Neural progenitor cell (in vitro differentiated cells): ENCODE results near the gene PDGFRB. TPM values are rescaled to one million over a fixed set of nuclear protein-coding genes. Genes with fewer than 3 reads are reported as not detected.
A peak's percentile ranks its signal among the peaks of the same experiment; 100 is the strongest.

Experiments used
- DNase-seq: peaks from one replicate; pipeline ENCODE4 v3.0.0-alpha.2; 2016; ENCODE audit warnings: low spot score
- H2AFZ ChIP-seq: fragments of 200-600 bp; sonication (generic); replicated peaks from 2 replicates; pipeline ENCODE4 v1.6.1; 2016; ENCODE audit warnings: antibody characterized with exemption
- H3F3A ChIP-seq: fragments of 200-600 bp; sonication (generic); 2 replicates; pipeline ENCODE4 v1.6.1; 2016; ENCODE audit warnings: antibody characterized with exemption, low read depth
- H3K27ac ChIP-seq: fragments of 200-600 bp; sonication (generic); 2 replicates; pipeline ENCODE4 v1.5.1; 2016; ENCODE audit warnings: mild to moderate bottlenecking
- H3K27me3 ChIP-seq: fragments of 200-600 bp; sonication (generic); 2 replicates; pipeline ENCODE4 v1.6.1; 2016; ENCODE audit warnings: mild to moderate bottlenecking, moderate library complexity
- H3K36me3 ChIP-seq: fragments of 200-600 bp; sonication (generic); 2 replicates; pipeline ENCODE4 v1.5.1; 2016
- H3K4me1 ChIP-seq: fragments of 200-600 bp; sonication (generic); 2 replicates; pipeline ENCODE4 v1.6.1; 2016; ENCODE audit warnings: mixed run types
- H3K4me2 ChIP-seq: fragments of 200-600 bp; sonication (generic); 2 replicates; pipeline ENCODE4 v1.6.1; 2016
- H3K4me3 ChIP-seq: fragments of 200-600 bp; sonication (generic); 2 replicates; pipeline ENCODE4 v1.5.1; 2016
- H3K79me2 ChIP-seq: fragments of 200-600 bp; sonication (generic); 2 replicates; pipeline ENCODE4 v1.6.1; 2016; ENCODE audit warnings: low read depth
- H3K9ac ChIP-seq: fragments of 200-600 bp; sonication (generic); 2 replicates; pipeline ENCODE4 v1.6.1; 2016
- H3K9me3 ChIP-seq: fragments of 200-600 bp; sonication (generic); 2 replicates; pipeline ENCODE4 v1.5.1; 2016; ENCODE audit warnings: low read depth
- H4K20me1 ChIP-seq: fragments of 200-600 bp; sonication (generic); 2 replicates; pipeline ENCODE4 v1.6.1; 2016; ENCODE audit warnings: low read depth
- H3K27ac Mint-ChIP-seq: 3 replicates; pipeline ENCODE4 v1.8.0; 2021; ENCODE audit warnings: mixed read lengths
- H3K27me3 Mint-ChIP-seq: 2 replicates; pipeline ENCODE4 v1.8.0; 2022; ENCODE audit warnings: low read depth, mild to moderate bottlenecking, inconsistent platforms, moderate library complexity, mixed read lengths; ENCODE audit not compliant: insufficient read depth
- H3K36me3 Mint-ChIP-seq: 3 replicates; pipeline ENCODE4 v1.8.0; 2021; ENCODE audit warnings: mixed read lengths
- H3K4me1 Mint-ChIP-seq: 3 replicates; pipeline ENCODE4 v1.8.0; 2021; ENCODE audit warnings: mixed read lengths
- H3K4me3 Mint-ChIP-seq: 3 replicates; pipeline ENCODE4 v1.8.0; 2021; ENCODE audit warnings: mild to moderate bottlenecking, moderate library complexity, mixed read lengths
- H3K9me3 Mint-ChIP-seq: 3 replicates; pipeline ENCODE4 v1.8.0; 2020; ENCODE audit warnings: mixed read lengths
- CTCF ChIP-seq: fragments of 200-600 bp; sonication (generic); IDR thresholded peaks from 2 replicates; pipeline ENCODE4 v1.5.1; 2017; ENCODE audit warnings: antibody characterized with exemption, mild to moderate bottlenecking
- EZH2 ChIP-seq: fragments of 200-600 bp; sonication (generic); IDR thresholded peaks from 2 replicates; pipeline ENCODE4 v1.6.1; 2017; ENCODE audit warnings: antibody characterized with exemption, mild to moderate bottlenecking, moderate library complexity
- EZH2phosphoT487 ChIP-seq: fragments of 200-600 bp; sonication (generic); IDR thresholded peaks from 2 replicates; pipeline ENCODE4 v1.6.1; 2017; ENCODE audit warnings: antibody characterized with exemption
- total RNA-seq: library from RNA; depleted of rRNA; stranded (reverse); fragments of >200 nt; gene quantifications from 2 replicates; pipeline ENCODE4 v1.2.3, GENCODE V29; 2015; ENCODE audit warnings: low replicate concordance

The PDGFRB gene
- total RNA-seq, 1 donor from 2014 or later: 8.9 TPM

- no peaks in the 10 kb centered on the region for H3K36me3 Mint-ChIP-seq
- Histone ChIP-seq H3K4me1 (peaks cover 15% of the 10 kb centered on the region), H3K9me3 (no peaks in the 10 kb centered on the region), H2AFZ (no peak overlapping the region), H3K4me2 (no peak overlapping the region), H3K4me3 (no peak overlapping the region), H3K36me3 (no peaks in the 10 kb centered on the region), H3K27me3 (no peaks in the 10 kb centered on the region), H3K9ac (no peak overlapping the region), H4K20me1 (no peaks in the 10 kb centered on the region), H3K27ac (no peak overlapping the region), H3K79me2 (no peaks in the 10 kb centered on the region), H3F3A (no peaks in the 10 kb centered on the region)
- no peak for TF ChIP-seq EZH2
- TF ChIP-seq CTCF: no peak
- no peak for TF ChIP-seq EZH2phosphoT487
- H3K4me3 Mint-ChIP-seq: no peak overlapping the region
- DNase-seq: no peak
- H3K27ac Mint-ChIP-seq: no peak overlapping the region
- H3K27me3 Mint-ChIP-seq: peaks cover 1% of the 10 kb centered on the region
- peaks cover 18% of the 10 kb centered on the region for H3K4me1 Mint-ChIP-seq
- no peaks in the 10 kb centered on the region for H3K9me3 Mint-ChIP-seq
These were observed 88.2 kb downstream of the PDGFRB start for GRCh38 chr5:150067405-150067960.

GRCh38 chr5:150066901-150067396, 88.7 kb downstream of the PDGFRB start:
- H3K4me3 Mint-ChIP-seq: peak overlapping the region; percentile 67
- H3K36me3 Mint-ChIP-seq: no peaks in the 10 kb centered on the region
- Histone ChIP-seq H3F3A (no peaks in the 10 kb centered on the region), H3K27ac (no peak overlapping the region), H3K4me2 (no peak overlapping the region), H4K20me1 (no peaks in the 10 kb centered on the region), H3K79me2 (no peaks in the 10 kb centered on the region), H3K4me1 (peaks cover 15% of the 10 kb centered on the region), H3K27me3 (no peaks in the 10 kb centered on the region), H2AFZ (no peak overlapping the region), H3K9ac (no peak overlapping the region), H3K9me3 (no peaks in the 10 kb centered on the region), H3K36me3 (no peaks in the 10 kb centered on the region), H3K4me3 (no peak overlapping the region)
- H3K27me3 Mint-ChIP-seq: no peaks in the 10 kb centered on the region
- H3K9me3 Mint-ChIP-seq: no peaks in the 10 kb centered on the region
- TF ChIP-seq EZH2phosphoT487: no peak
- TF ChIP-seq CTCF: no peak
- no peak for TF ChIP-seq EZH2
- H3K4me1 Mint-ChIP-seq: peaks cover 18% of the 10 kb centered on the region
- DNase-seq: no peak
- no peak overlapping the region for H3K27ac Mint-ChIP-seq

GRCh38 chr5:150066436-150066835, 89.2 kb downstream of the PDGFRB start:
- Mint-ChIP-seq H3K4me3 (peak overlapping the region; percentile 67), H3K9me3 (no peaks in the 10 kb centered on the region), H3K27ac (no peak overlapping the region), H3K27me3 (no peaks in the 10 kb centered on the region), H3K36me3 (no peaks in the 10 kb centered on the region), H3K4me1 (peaks cover 18% of the 10 kb centered on the region)
- no peak overlapping the region for H3K9ac ChIP-seq
- no peak overlapping the region for H3K4me2 ChIP-seq
- TF ChIP-seq EZH2: no peak
- TF ChIP-seq EZH2phosphoT487: no peak
- TF ChIP-seq CTCF: no peak
- H3K36me3 ChIP-seq: no peaks in the 10 kb centered on the region
- no peak overlapping the region for H3K4me3 ChIP-seq
- H3F3A ChIP-seq: no peaks in the 10 kb centered on the region
- H3K9me3 ChIP-seq: no peaks in the 10 kb centered on the region
- no peaks in the 10 kb centered on the region for H3K27me3 ChIP-seq
- H3K79me2 ChIP-seq: no peaks in the 10 kb centered on the region
- H3K4me1 ChIP-seq: peaks cover 15% of the 10 kb centered on the region
- DNase-seq: no peak
- no peaks in the 10 kb centered on the region for H4K20me1 ChIP-seq
- no peak overlapping the region for H3K27ac ChIP-seq
- no peak overlapping the region for H2AFZ ChIP-seq
